K562 (cell line): ENCODE results near the gene F2RL2. TPM values are rescaled to one million over a fixed set of nuclear protein-coding genes. Genes with fewer than 3 reads are reported as not detected.
A peak's percentile ranks its signal among the peaks of the same experiment; 100 is the strongest.

Experiments
- BRCA1 ChIP-seq, 2 experiments: fragments of 450-650 bp in 1 of 2; sonication (generic) in 1 of 2; formaldehyde crosslinking in 1 of 2; IDR thresholded peaks; 2 replicates each; pipeline versions ENCODE4 v1.5.0 to v1.6.1; 2017 to 2020; ENCODE audit warnings: mild to moderate bottlenecking in 1 of 2, missing genetic modification reagents in 1 of 2
- CAMTA2 ChIP-seq: fragments of 250-450 bp; sonication (Bioruptor Pico); conservative IDR thresholded peaks from 2 replicates; pipeline ENCODE4 v1.5.1; 2022
- DIDO1 ChIP-seq: fragments of 450-650 bp; IDR thresholded peaks from 2 replicates; pipeline ENCODE4 v1.6.1; 2016; ENCODE audit warnings: low read depth, missing biosample characterization, missing genetic modification characterization
- DPF2 ChIP-seq: fragments of 450-650 bp; IDR thresholded peaks from 2 replicates; pipeline ENCODE4 v1.6.1; 2016
- HOMEZ ChIP-seq: fragments of 250-450 bp; sonication (Bioruptor Pico); IDR thresholded peaks from 2 replicates; pipeline ENCODE4 v1.4.0; 2020; ENCODE audit warnings: mild to moderate bottlenecking, moderate library complexity
- KHSRP ChIP-seq: fragments of 450-650 bp; IDR thresholded peaks from 2 replicates; pipeline ENCODE4 v1.6.1; 2017
- MCM7 ChIP-seq, 2 experiments: fragments of 450-650 bp; IDR thresholded peaks; 2 replicates each; pipeline ENCODE4 v1.6.1; 2016 to 2018
- MED1 ChIP-seq: sonication (generic); formaldehyde crosslinking; IDR thresholded peaks from 2 replicates; pipeline ENCODE4 v1.8.1; 2023; ENCODE audit warnings: missing genetic modification reagents, borderline replicate concordance
- MYC ChIP-seq, 2 experiments: fragments of 250-450 bp in 1 of 2; sonication (Bioruptor Pico) in 1 of 2; IDR thresholded peaks; 2 replicates each; pipeline versions ENCODE4 v1.5.1 to v1.6.1; 2012 to 2021; ENCODE audit warnings: low read depth in 2 of 2, borderline replicate concordance in 1 of 2, improper control_type of control experiment in 1 of 2, low read length in 1 of 2, mild to moderate bottlenecking in 1 of 2, moderate library complexity in 1 of 2
- NCOA1 ChIP-seq: fragments of 450-650 bp; IDR thresholded peaks from 2 replicates; pipeline ENCODE4 v1.6.1; 2016; ENCODE audit warnings: low read depth
- POU5F1 ChIP-seq: fragments of 150-350 bp; IDR thresholded peaks from 2 replicates; pipeline ENCODE4 v1.6.1; 2014; ENCODE audit warnings: borderline replicate concordance, low read length, low read depth, mild to moderate bottlenecking; ENCODE audit not compliant: partially characterized antibody
- PYGO2 ChIP-seq: fragments of 450-650 bp; IDR thresholded peaks from 2 replicates; pipeline ENCODE4 v1.6.1; 2016; ENCODE audit warnings: mild to moderate bottlenecking, missing genetic modification characterization, moderate library complexity, missing compliant biosample characterization
- SMARCC2 ChIP-seq: fragments of 450-650 bp; IDR thresholded peaks from 2 replicates; pipeline ENCODE4 v1.6.1; 2017; ENCODE audit warnings: antibody characterized with exemption, moderate library complexity, mild to moderate bottlenecking, low read depth
- SPI1 ChIP-seq: IDR thresholded peaks from 2 replicates; pipeline ENCODE4 v1.6.1; 2011; ENCODE audit warnings: low read depth, low read length, control low read depth, borderline replicate concordance
- USF1 ChIP-seq: sonication (generic); formaldehyde crosslinking; IDR thresholded peaks from 2 replicates; pipeline ENCODE4 v1.9.0; 2022; ENCODE audit warnings: mild to moderate bottlenecking, missing genetic modification reagents
- ZC3H8 ChIP-seq: fragments of 450-650 bp; IDR thresholded peaks from 2 replicates; pipeline ENCODE4 v1.6.1; 2017
- ZMIZ1 ChIP-seq, 2 experiments: fragments of 150-350 bp in 1 of 2; IDR thresholded peaks; 2 replicates each; pipeline ENCODE4 v1.6.1; 2012 to 2016; ENCODE audit warnings: low read depth in 2 of 2, low read length in 2 of 2, mild to moderate bottlenecking in 1 of 2, moderate library complexity in 1 of 2
- ZNF253 ChIP-seq: fragments of 250-450 bp; sonication (Bioruptor Pico); conservative IDR thresholded peaks from 2 replicates; pipeline ENCODE4 v1.6.1; 2021; ENCODE audit warnings: mild to moderate bottlenecking
- ZNF586 ChIP-seq: fragments of 450-650 bp; formaldehyde crosslinking; conservative IDR thresholded peaks from 2 replicates; pipeline ENCODE4 v1.4.0; 2020; ENCODE audit warnings: mild to moderate bottlenecking, moderate library complexity
- ZNF707 ChIP-seq: fragments of 250-450 bp; sonication (Bioruptor Pico); conservative IDR thresholded peaks from 2 replicates; pipeline ENCODE4 v1.8.0; 2022; ENCODE audit warnings: inconsistent platforms, mild to moderate bottlenecking, moderate library complexity
- ZNF76 ChIP-seq: fragments of 250-450 bp; sonication (Bioruptor Pico); IDR thresholded peaks from 2 replicates; pipeline ENCODE4 v1.4.0; 2020; ENCODE audit warnings: mild to moderate bottlenecking, moderate library complexity, borderline replicate concordance
- ZNF785 ChIP-seq: fragments of 250-450 bp; sonication (Bioruptor Pico); IDR thresholded peaks from 2 replicates; pipeline ENCODE4 v1.4.0; 2020; ENCODE audit warnings: mild to moderate bottlenecking
- polyA plus RNA-seq, 8 experiments: library from polyadenylated mRNA; depleted of rRNA in 4 of 8; stranded (reverse) in 5 of 8; unstranded in 3 of 8; fragments of >200 nt; fragmentation: Nextera tagmentation in 2 of 8; fragmentation: Illumina TruSeq in 1 of 8; extraction: Ambion mirVana in 2 of 8; extraction: Trizol in 1 of 8; gene quantifications; 2 replicates each; pipeline versions ENCODE4 v1.2.1 to v1.2.3, GENCODE V29; 2011 to 2014; ENCODE audit warnings: inconsistent platforms in 1 of 8, missing spikeins in 1 of 8
- total RNA-seq, 7 experiments: library from RNA; depleted of rRNA in 6 of 7; stranded (reverse); fragments of >200 nt in 6 of 7; fragmentation: Illumina TruSeq in 2 of 7; extraction: Trizol in 2 of 7; gene quantifications; 2 replicates each; pipeline versions ENCODE4 v1.2.1 to v1.2.3, GENCODE V29; 2011 to 2021; ENCODE audit warnings: low replicate concordance in 1 of 7
- TF ChIP-seq, protein P1 (sequence below): fragments of 250-450 bp; sonication (Bioruptor Pico); IDR thresholded peaks from 2 replicates; pipeline ENCODE4 v1.5.0; 2021

F2RL2 gene
- total and polyA plus RNA-seq, 9 of the 15 experiments (the other 6 are each of a cell fraction or from before 2014, with no cell fraction given) = 0.03 to 0.12 (median 0.06) TPM; not detected in 3

DNA sequence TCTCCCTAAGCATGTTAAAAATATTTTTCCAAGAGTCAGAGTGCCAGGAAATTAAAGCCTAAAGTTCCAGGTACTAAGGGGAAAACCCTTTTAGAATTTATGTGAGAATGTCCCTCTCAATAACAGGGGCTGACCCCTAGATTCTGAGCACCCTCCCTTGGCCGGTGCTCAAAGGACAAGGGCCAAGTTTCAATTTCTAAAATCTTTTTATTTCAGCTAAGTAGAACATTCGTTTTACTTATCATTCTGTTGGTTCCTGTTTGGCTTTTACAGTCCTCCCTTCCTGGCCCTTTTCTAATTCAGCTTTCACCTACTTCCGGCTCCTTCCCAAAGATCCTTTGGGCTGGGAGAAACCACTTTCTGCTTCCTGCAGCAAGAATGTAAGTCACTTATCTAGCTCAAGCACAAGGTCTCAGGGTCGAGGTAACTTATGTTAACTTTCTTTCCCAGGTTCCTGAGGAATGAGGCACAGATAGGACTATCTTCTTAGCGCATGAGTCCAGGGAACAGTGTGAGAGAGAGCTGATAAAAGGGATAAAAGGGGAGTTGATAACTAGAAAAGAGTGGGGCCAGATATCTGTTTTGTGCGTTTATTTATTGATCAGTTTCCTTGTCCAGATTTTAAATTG, 34.6 kb upstream of the F2RL2 start (continued):
- TF ChIP-seq MYC (IDR thresholded peaks at IDR 0.05; ENCODE audit: low read depth, low read length) (peak; percentile 45; the same call in 1 of the 2 replicates), MYC (CRISPR knock-in tag; IDR thresholded peaks at IDR 0.05; ENCODE audit: borderline replicate concordance, low read depth) (no peak), MED1 (CRISPR knock-in tag) (no peak), ZNF707 (no peak), ZNF76 (CRISPR knock-in tag) (0 out of 2 replicates have a peak, but pooled peaks have one; percentile 40), KHSRP (peak; percentile 93), SMARCC2 (peak; percentile 91), MCM7 (IDR thresholded peaks at IDR 0.05) (no peak), SPI1 (no peak), HOMEZ (CRISPR knock-in tag) (no peak), ZMIZ1 (IDR thresholded peaks at IDR 0.05; ENCODE audit: low read depth in 2 of 2, low read length in 2 of 2) (peak in 1 of 2 experiments; percentile 97; a peak in 2 of 4 replicates), DIDO1 (no peak), NCOA1 (peak; percentile 94), ZNF253 (CRISPR knock-in tag) (no peak), ZNF586 (CRISPR knock-in tag) (no peak), DPF2 (peak; percentile 99), PYGO2 (tag) (peak; percentile 68; the same call in 1 of the 2 replicates), POU5F1 (no peak), CAMTA2 (no peak), BRCA1 (IDR thresholded peaks at IDR 0.05) (no peak), BRCA1 (CRISPR knock-in tag; IDR thresholded peaks at IDR 0.05) (no peak), ZC3H8 (0 out of 2 replicates have a peak, but pooled peaks have one; percentile 26), USF1 (no peak), ZNF785 (CRISPR knock-in tag) (no peak)
- TF ChIP-seq, protein P1, sequence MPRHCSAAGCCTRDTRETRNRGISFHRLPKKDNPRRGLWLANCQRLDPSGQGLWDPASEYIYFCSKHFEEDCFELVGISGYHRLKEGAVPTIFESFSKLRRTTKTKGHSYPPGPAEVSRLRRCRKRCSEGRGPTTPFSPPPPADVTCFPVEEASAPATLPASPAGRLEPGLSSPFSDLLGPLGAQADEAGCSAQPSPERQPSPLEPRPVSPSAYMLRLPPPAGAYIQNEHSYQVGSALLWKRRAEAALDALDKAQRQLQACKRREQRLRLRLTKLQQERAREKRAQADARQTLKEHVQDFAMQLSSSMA (CRISPR knock-in tag) = no peak
